HepG2 (cell line): ENCODE data around the gene SMAD6. TPM values are rescaled to one million over a fixed set of nuclear protein-coding genes. Genes with fewer than 3 reads are reported as not detected.
A peak's percentile ranks its signal among the peaks of the same experiment; 100 is the strongest.

Experiments
- ATRX ChIP-seq: sonication (generic); formaldehyde crosslinking; IDR thresholded peaks from 2 replicates; pipeline ENCODE4 v1.4.0; 2020; ENCODE audit warnings: missing genetic modification reagents, borderline replicate concordance
- FOSL2 ChIP-seq: sonication (generic); formaldehyde crosslinking; IDR thresholded peaks from 2 replicates; pipeline ENCODE4 v1.4.0; 2020; ENCODE audit warnings: missing genetic modification reagents
- FOXA1 ChIP-seq, 2 experiments: fragments of 450-650 bp in 1 of 2; sonication (generic) in 1 of 2; formaldehyde crosslinking in 1 of 2; IDR thresholded peaks; 2 replicates each; pipeline versions ENCODE4 v1.4.0 to v1.6.1; 2016 to 2020; ENCODE audit warnings: missing genetic modification reagents in 1 of 2
- GFI1 ChIP-seq: sonication (generic); formaldehyde crosslinking; IDR thresholded peaks from 2 replicates; pipeline ENCODE4 v1.5.0; 2020; ENCODE audit warnings: missing genetic modification reagents, mild to moderate bottlenecking, borderline replicate concordance
- NFE2L2 ChIP-seq: fragments of 150-350 bp; IDR thresholded peaks from 2 replicates; pipeline ENCODE4 v1.6.1; 2014; ENCODE audit warnings: low read length
- NR3C1 ChIP-seq: sonication (generic); formaldehyde crosslinking; IDR thresholded peaks from 2 replicates; pipeline ENCODE4 v1.4.0; 2020; ENCODE audit warnings: missing genetic modification reagents
- RORA ChIP-seq: sonication (generic); formaldehyde crosslinking; IDR thresholded peaks from 2 replicates; pipeline ENCODE4 v1.5.0; 2020; ENCODE audit warnings: mild to moderate bottlenecking, missing genetic modification reagents, moderate library complexity
- ZNF138 ChIP-seq: sonication (generic); formaldehyde crosslinking; IDR thresholded peaks from 2 replicates; pipeline ENCODE4 v1.5.0; 2020; ENCODE audit warnings: mild to moderate bottlenecking, low read depth, missing genetic modification reagents
- ZNF225 ChIP-seq: sonication (generic); formaldehyde crosslinking; IDR thresholded peaks from 2 replicates; pipeline ENCODE4 v1.4.0; 2020; ENCODE audit warnings: mild to moderate bottlenecking, missing genetic modification reagents
- ZNF780A ChIP-seq: sonication (generic); formaldehyde crosslinking; IDR thresholded peaks from 2 replicates; pipeline ENCODE4 v1.8.0; 2022; ENCODE audit warnings: mild to moderate bottlenecking, missing genetic modification reagents, moderate library complexity
- ZSCAN12 ChIP-seq: sonication (generic); formaldehyde crosslinking; IDR thresholded peaks from 2 replicates; pipeline ENCODE4 v1.9.0; 2021; ENCODE audit warnings: mild to moderate bottlenecking, missing genetic modification reagents
- polyA plus RNA-seq, 8 experiments: library from polyadenylated mRNA; depleted of rRNA in 3 of 8; stranded (reverse) in 7 of 8; unstranded in 1 of 8; fragments of >200 nt; fragmentation: Illumina TruSeq in 4 of 8; extraction: Trizol in 4 of 8; gene quantifications; 2 replicates each; pipeline versions ENCODE4 v1.2.1 to v1.2.3, GENCODE V29; 2011 to 2016; ENCODE audit warnings: low read depth in 4 of 8, missing spikeins in 1 of 8, mixed read lengths in 1 of 8; ENCODE audit not compliant: insufficient read depth in 1 of 8
- total RNA-seq, 5 experiments: library from RNA; depleted of rRNA; stranded (reverse); fragments of >200 nt; fragmentation: Illumina TruSeq; extraction: Trizol; gene quantifications; 2 replicates each; pipeline ENCODE4 v1.2.3, GENCODE V29; 2016; ENCODE audit warnings: low read depth in 1 of 5
- TF ChIP-seq, protein P1 (sequence below): sonication (generic); formaldehyde crosslinking; IDR thresholded peaks from 2 replicates; pipeline ENCODE4 v1.5.0; 2020; ENCODE audit warnings: missing genetic modification reagents, mild to moderate bottlenecking, borderline replicate concordance
- TF ChIP-seq, protein P2 (sequence below): sonication (generic); formaldehyde crosslinking; IDR thresholded peaks from 2 replicates; pipeline ENCODE4 v1.5.1; 2020; ENCODE audit warnings: mild to moderate bottlenecking, missing genetic modification reagents
- TF ChIP-seq, protein P3 (sequence below): sonication (generic); formaldehyde crosslinking; IDR thresholded peaks from 2 replicates; pipeline ENCODE4 v1.9.0; 2021; ENCODE audit warnings: missing genetic modification reagents, borderline replicate concordance
- TF ChIP-seq, protein P4 (sequence below): sonication (generic); formaldehyde crosslinking; IDR thresholded peaks from 2 replicates; pipeline ENCODE4 v1.4.0; 2020; ENCODE audit warnings: missing genetic modification reagents, borderline replicate concordance
- TF ChIP-seq, protein P5 (sequence below): sonication (generic); formaldehyde crosslinking; IDR thresholded peaks from 2 replicates; pipeline ENCODE4 v1.4.0; 2020; ENCODE audit warnings: missing genetic modification reagents
- TF ChIP-seq, protein P6 (sequence below): IDR thresholded peaks from 2 replicates; pipeline ENCODE4 v1.6.1; 2012; ENCODE audit warnings: inconsistent platforms

SMAD6 gene
- total and polyA plus RNA-seq, 2 of the 13 experiments (the other 11 are each of a cell fraction or from before 2014, with no cell fraction given): 3.3 to 4.4 TPM

DNA sequence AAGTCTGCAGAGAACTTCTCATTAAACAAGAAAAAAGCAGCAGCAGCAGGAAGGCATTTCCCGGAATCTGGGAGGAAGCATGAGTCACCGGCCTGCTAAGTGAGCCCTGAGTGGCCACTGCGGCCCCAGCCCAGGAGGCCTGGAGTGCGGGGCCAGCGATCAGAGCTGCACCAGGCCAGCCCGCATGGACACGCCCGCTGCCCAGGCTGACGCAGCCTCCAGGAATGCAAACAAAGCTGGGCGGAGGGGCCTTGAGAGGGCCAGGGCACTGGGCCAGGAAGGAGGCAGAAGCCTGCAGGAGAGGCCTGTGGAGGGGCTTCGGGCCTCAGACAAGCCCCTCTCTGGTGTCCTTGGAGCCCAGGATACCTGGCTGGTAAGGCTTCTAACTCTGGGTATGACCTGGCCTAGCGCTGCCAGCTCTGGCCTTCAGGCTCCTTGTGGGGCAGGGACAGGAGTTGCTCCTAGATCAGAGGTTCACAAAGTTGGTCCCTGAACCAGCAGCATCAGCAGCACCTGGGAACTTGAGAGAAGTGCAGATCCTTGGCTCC is 101.2 kb downstream of the SMAD6 start (continued):
- no peak for TF ChIP-seq ZNF225 (CRISPR knock-in tag)
- TF ChIP-seq, protein P1, sequence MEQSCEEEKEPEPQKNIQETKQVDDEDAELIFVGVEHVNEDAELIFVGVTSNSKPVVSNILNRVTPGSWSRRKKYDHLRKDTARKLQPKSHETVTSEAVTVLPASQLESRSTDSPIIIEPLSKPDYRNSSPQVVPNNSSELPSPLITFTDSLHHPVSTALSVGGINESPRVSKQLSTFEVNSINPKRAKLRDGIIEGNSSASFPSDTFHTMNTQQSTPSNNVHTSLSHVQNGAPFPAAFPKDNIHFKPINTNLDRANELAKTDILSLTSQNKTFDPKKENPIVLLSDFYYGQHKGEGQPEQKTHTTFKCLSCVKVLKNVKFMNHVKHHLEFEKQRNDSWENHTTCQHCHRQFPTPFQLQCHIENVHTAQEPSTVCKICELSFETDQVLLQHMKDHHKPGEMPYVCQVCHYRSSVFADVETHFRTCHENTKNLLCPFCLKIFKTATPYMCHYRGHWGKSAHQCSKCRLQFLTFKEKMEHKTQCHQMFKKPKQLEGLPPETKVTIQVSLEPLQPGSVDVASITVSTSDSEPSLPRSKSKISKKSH (CRISPR knock-in tag): no peak
- TF ChIP-seq, protein P2, sequence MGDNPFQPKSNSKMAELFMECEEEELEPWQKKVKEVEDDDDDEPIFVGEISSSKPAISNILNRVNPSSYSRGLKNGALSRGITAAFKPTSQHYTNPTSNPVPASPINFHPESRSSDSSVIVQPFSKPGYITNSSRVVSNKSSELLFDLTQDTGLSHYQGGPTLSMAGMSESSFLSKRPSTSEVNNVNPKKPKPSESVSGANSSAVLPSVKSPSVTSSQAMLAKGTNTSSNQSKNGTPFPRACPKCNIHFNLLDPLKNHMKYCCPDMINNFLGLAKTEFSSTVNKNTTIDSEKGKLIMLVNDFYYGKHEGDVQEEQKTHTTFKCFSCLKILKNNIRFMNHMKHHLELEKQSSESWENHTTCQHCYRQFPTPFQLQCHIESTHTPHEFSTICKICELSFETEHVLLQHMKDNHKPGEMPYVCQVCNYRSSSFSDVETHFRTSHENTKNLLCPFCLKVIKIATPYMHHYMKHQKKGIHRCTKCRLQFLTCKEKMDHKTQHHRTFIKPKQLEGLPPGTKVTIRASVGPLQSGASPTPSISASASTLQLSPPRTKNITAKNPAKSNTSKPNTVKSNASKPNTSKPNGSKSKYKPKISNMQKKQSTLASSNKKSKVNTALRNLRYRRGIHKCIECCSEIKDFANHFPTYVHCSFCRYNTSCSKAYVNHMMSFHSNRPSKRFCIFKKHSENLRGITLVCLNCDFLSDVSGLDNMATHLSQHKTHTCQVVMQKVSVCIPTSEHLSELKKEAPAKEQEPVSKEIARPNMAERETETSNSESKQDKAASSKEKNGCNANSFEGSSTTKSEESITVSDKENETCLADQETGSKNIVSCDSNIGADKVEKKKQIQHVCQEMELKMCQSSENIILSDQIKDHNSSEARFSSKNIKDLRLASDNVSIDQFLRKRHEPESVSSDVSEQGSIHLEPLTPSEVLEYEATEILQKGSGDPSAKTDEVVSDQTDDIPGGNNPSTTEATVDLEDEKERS (CRISPR knock-in tag): peak; percentile 54; the same call in 1 of the 2 replicates
- TF ChIP-seq ZNF138 (CRISPR knock-in tag): no peak
- TF ChIP-seq, protein P3, sequence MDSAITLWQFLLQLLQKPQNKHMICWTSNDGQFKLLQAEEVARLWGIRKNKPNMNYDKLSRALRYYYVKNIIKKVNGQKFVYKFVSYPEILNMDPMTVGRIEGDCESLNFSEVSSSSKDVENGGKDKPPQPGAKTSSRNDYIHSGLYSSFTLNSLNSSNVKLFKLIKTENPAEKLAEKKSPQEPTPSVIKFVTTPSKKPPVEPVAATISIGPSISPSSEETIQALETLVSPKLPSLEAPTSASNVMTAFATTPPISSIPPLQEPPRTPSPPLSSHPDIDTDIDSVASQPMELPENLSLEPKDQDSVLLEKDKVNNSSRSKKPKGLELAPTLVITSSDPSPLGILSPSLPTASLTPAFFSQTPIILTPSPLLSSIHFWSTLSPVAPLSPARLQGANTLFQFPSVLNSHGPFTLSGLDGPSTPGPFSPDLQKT: no peak
- TF ChIP-seq, protein P4, sequence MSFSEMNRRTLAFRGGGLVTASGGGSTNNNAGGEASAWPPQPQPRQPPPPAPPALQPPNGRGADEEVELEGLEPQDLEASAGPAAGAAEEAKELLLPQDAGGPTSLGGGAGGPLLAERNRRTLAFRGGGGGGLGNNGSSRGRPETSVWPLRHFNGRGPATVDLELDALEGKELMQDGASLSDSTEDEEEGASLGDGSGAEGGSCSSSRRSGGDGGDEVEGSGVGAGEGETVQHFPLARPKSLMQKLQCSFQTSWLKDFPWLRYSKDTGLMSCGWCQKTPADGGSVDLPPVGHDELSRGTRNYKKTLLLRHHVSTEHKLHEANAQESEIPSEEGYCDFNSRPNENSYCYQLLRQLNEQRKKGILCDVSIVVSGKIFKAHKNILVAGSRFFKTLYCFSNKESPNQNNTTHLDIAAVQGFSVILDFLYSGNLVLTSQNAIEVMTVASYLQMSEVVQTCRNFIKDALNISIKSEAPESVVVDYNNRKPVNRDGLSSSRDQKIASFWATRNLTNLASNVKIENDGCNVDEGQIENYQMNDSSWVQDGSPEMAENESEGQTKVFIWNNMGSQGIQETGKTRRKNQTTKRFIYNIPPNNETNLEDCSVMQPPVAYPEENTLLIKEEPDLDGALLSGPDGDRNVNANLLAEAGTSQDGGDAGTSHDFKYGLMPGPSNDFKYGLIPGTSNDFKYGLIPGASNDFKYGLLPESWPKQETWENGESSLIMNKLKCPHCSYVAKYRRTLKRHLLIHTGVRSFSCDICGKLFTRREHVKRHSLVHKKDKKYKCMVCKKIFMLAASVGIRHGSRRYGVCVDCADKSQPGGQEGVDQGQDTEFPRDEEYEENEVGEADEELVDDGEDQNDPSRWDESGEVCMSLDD (CRISPR knock-in tag): no peak
- TF ChIP-seq GFI1: no peak; the same call in 1 of the 2 replicates
- no peak for TF ChIP-seq NR3C1 (CRISPR knock-in tag)
- no peak for TF ChIP-seq FOXA1 (IDR thresholded peaks at IDR 0.05)
- TF ChIP-seq FOXA1 (CRISPR knock-in tag; IDR thresholded peaks at IDR 0.05): peak; percentile 84
- TF ChIP-seq FOSL2 (CRISPR knock-in tag): peak; percentile 99
- TF ChIP-seq, protein P5, sequence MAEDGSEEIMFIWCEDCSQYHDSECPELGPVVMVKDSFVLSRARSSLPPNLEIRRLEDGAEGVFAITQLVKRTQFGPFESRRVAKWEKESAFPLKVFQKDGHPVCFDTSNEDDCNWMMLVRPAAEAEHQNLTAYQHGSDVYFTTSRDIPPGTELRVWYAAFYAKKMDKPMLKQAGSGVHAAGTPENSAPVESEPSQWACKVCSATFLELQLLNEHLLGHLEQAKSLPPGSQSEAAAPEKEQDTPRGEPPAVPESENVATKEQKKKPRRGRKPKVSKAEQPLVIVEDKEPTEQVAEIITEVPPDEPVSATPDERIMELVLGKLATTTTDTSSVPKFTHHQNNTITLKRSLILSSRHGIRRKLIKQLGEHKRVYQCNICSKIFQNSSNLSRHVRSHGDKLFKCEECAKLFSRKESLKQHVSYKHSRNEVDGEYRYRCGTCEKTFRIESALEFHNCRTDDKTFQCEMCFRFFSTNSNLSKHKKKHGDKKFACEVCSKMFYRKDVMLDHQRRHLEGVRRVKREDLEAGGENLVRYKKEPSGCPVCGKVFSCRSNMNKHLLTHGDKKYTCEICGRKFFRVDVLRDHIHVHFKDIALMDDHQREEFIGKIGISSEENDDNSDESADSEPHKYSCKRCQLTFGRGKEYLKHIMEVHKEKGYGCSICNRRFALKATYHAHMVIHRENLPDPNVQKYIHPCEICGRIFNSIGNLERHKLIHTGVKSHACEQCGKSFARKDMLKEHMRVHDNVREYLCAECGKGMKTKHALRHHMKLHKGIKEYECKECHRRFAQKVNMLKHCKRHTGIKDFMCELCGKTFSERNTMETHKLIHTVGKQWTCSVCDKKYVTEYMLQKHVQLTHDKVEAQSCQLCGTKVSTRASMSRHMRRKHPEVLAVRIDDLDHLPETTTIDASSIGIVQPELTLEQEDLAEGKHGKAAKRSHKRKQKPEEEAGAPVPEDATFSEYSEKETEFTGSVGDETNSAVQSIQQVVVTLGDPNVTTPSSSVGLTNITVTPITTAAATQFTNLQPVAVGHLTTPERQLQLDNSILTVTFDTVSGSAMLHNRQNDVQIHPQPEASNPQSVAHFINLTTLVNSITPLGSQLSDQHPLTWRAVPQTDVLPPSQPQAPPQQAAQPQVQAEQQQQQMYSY (CRISPR knock-in tag): no peak
- no peak for TF ChIP-seq ZNF780A
- no peak for TF ChIP-seq RORA (CRISPR knock-in tag)
- TF ChIP-seq, protein P6, sequence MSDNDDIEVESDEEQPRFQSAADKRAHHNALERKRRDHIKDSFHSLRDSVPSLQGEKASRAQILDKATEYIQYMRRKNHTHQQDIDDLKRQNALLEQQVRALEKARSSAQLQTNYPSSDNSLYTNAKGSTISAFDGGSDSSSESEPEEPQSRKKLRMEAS: peak; percentile 73
- no peak for TF ChIP-seq ATRX (CRISPR knock-in tag)
- TF ChIP-seq ZSCAN12: peak; percentile 55; the same call in 1 of the 2 replicates
- no peak for TF ChIP-seq NFE2L2
